Activated T-helper 17 cell treated with anti-CD3 and anti-CD28 coated beads, Interleukin-2, amount 50 U/mL, for 72 hours (primary cell): ENCODE results near the gene ZNF808. TPM values are rescaled to one million over a fixed set of nuclear protein-coding genes. Genes with fewer than 3 reads are reported as not detected.
"Not testable (repeated sequence)": the region's sequence is repeated elsewhere in the genome, so short reads cannot be mapped to it uniquely, and the experiment has no call there.

Experiments
- ATAC-seq: fragments of 150-1000 bp; cut with Tn5 transposase; replicated peaks from 2 replicates; pipeline ENCODE4 v1.10.0; 2021; ENCODE audit warnings: mild to moderate bottlenecking, moderate library complexity
- H3K27ac Mint-ChIP-seq: one replicate; pipeline ENCODE4 v1.8.0; 2022; ENCODE audit warnings: mixed read lengths
- H3K27me3 Mint-ChIP-seq: one replicate; pipeline ENCODE4 v1.8.0; 2022; ENCODE audit warnings: mixed read lengths
- H3K36me3 Mint-ChIP-seq: one replicate; pipeline ENCODE4 v1.8.0; 2022; ENCODE audit warnings: low read depth, mild to moderate bottlenecking, mixed read lengths
- H3K4me1 Mint-ChIP-seq: one replicate; pipeline ENCODE4 v1.8.0; 2022; ENCODE audit warnings: mixed read lengths
- H3K4me3 Mint-ChIP-seq: one replicate; pipeline ENCODE4 v1.8.0; 2022; ENCODE audit warnings: mild to moderate bottlenecking, mixed read lengths
- H3K9me3 Mint-ChIP-seq: one replicate; pipeline ENCODE4 v1.8.0; 2022; ENCODE audit warnings: mixed read lengths
- total RNA-seq, 2 donors: library from RNA; stranded (reverse); gene quantifications; one replicate each; pipeline ENCODE4 v1.2.3, GENCODE V29; 2022

The ZNF808 gene
- total RNA-seq, 2 donors from 2014 or later: 20.5 to 45.0 TPM

GRCh38 chr19:52557231-52557995, 29.9 kb downstream of the ZNF808 start:
- H3K4me1 Mint-ChIP-seq: no peaks in the 10 kb centered on the region
- H3K27ac Mint-ChIP-seq: no peak overlapping the region
- no peak for ATAC-seq
- H3K4me3 Mint-ChIP-seq: no peak overlapping the region
- H3K36me3 Mint-ChIP-seq: peaks cover 90% of the 10 kb centered on the region
- H3K9me3 Mint-ChIP-seq: peaks cover 27% of the 10 kb centered on the region
- H3K27me3 Mint-ChIP-seq: no peaks in the 10 kb centered on the region

- ATAC-seq, H3K4me3 Mint-ChIP-seq, H3K4me1 Mint-ChIP-seq, H3K27me3 Mint-ChIP-seq, H3K27ac Mint-ChIP-seq: not testable (repeated sequence)
- H3K9me3 Mint-ChIP-seq: peaks cover 29% of the 10 kb centered on the region
- H3K36me3 Mint-ChIP-seq: peaks cover 89% of the 10 kb centered on the region
These were observed 31.4 kb downstream of the ZNF808 start for GRCh38 chr19:52558732-52559445.

GRCh38 chr19:52561611-52562010, 34.1 kb downstream of the ZNF808 start:
- H3K4me3 Mint-ChIP-seq, H3K4me1 Mint-ChIP-seq, ATAC-seq, H3K27ac Mint-ChIP-seq, H3K27me3 Mint-ChIP-seq: not testable (repeated sequence)
- Mint-ChIP-seq H3K36me3 (peaks cover 79% of the 10 kb centered on the region), H3K9me3 (peaks cover 20% of the 10 kb centered on the region)

- peaks cover 6% of the 10 kb centered on the region for H3K4me1 Mint-ChIP-seq
- no peak for ATAC-seq
- H3K27ac Mint-ChIP-seq: no peak overlapping the region
- peaks cover 15% of the 10 kb centered on the region for H3K9me3 Mint-ChIP-seq
- peaks cover 47% of the 10 kb centered on the region for H3K36me3 Mint-ChIP-seq
- no peak overlapping the region for H3K4me3 Mint-ChIP-seq
- H3K27me3 Mint-ChIP-seq: no peaks in the 10 kb centered on the region
These were observed 38.7 kb downstream of the ZNF808 start for GRCh38 chr19:52566121-52566520.

- no peaks in the 10 kb centered on the region for H3K27me3 Mint-ChIP-seq
- H3K4me3 Mint-ChIP-seq: no peak overlapping the region
- ATAC-seq: no peak
- no peak overlapping the region for H3K27ac Mint-ChIP-seq
- peaks cover 11% of the 10 kb centered on the region for H3K4me1 Mint-ChIP-seq
- H3K36me3 Mint-ChIP-seq: peaks cover 47% of the 10 kb centered on the region
- H3K9me3 Mint-ChIP-seq: peaks cover 15% of the 10 kb centered on the region
These were observed 39.1 kb downstream of the ZNF808 start for GRCh38 chr19:52566588-52566987.

- Mint-ChIP-seq H3K9me3 (peaks cover 14% of the 10 kb centered on the region), H3K36me3 (peaks cover 51% of the 10 kb centered on the region), H3K27me3 (no peaks in the 10 kb centered on the region), H3K4me3 (no peak overlapping the region), H3K4me1 (peaks cover 17% of the 10 kb centered on the region), H3K27ac (no peak overlapping the region)
- ATAC-seq: no peak
These were observed 40.5 kb downstream of the ZNF808 start for GRCh38 chr19:52567921-52568320.

GRCh38 chr19:52569638-52569999, 42.2 kb downstream of the ZNF808 start:
- Mint-ChIP-seq H3K4me3 (peak overlapping the region; percentile 92), H3K4me1 (peaks cover 19% of the 10 kb centered on the region), H3K36me3 (peaks cover 56% of the 10 kb centered on the region)
- not testable (repeated sequence) for H3K27me3 Mint-ChIP-seq, H3K27ac Mint-ChIP-seq, H3K9me3 Mint-ChIP-seq
- ATAC-seq: peak; percentile 16

GRCh38 chr19:52570000-52570861, 42.8 kb downstream of the ZNF808 start, which contains the start of gene ZNF701:
Gene ZNF701 (plus strand): TSS chr19:52570287. CDS start chr19:52574148, 3,861 bp downstream.
- H3K4me3 Mint-ChIP-seq: peak within 1 kb of the TSS; percentile 92
- H3K9me3 Mint-ChIP-seq: peaks cover 7% of the 10 kb centered on the region
- peak; percentile 99 for ATAC-seq
- H3K27ac Mint-ChIP-seq: peak within 1 kb of the TSS; percentile 94
- H3K27me3 Mint-ChIP-seq: no peaks in the 10 kb centered on the region
- peaks cover 60% of the 10 kb centered on the region for H3K36me3 Mint-ChIP-seq
- H3K4me1 Mint-ChIP-seq: peaks cover 19% of the 10 kb centered on the region

GRCh38 chr19:52584736-52585440, 57.4 kb downstream of the ZNF808 start:
- Mint-ChIP-seq H3K27me3 (no peaks in the 10 kb centered on the region), H3K27ac (no peak overlapping the region), H3K9me3 (peaks cover 15% of the 10 kb centered on the region), H3K36me3 (peaks cover 75% of the 10 kb centered on the region), H3K4me1 (no peaks in the 10 kb centered on the region), H3K4me3 (no peak overlapping the region)
- ATAC-seq: no peak

- H3K27me3 Mint-ChIP-seq: no peaks in the 10 kb centered on the region
- ATAC-seq: no peak
- peaks cover 15% of the 10 kb centered on the region for H3K9me3 Mint-ChIP-seq
- H3K4me3 Mint-ChIP-seq: no peak overlapping the region
- peaks cover 73% of the 10 kb centered on the region for H3K36me3 Mint-ChIP-seq
- no peaks in the 10 kb centered on the region for H3K4me1 Mint-ChIP-seq
- no peak overlapping the region for H3K27ac Mint-ChIP-seq
These were observed 58.1 kb downstream of the ZNF808 start for GRCh38 chr19:52585604-52586003.

- no peaks in the 10 kb centered on the region for H3K27me3 Mint-ChIP-seq
- H3K4me1 Mint-ChIP-seq: no peaks in the 10 kb centered on the region
- peaks cover 3% of the 10 kb centered on the region for H3K9me3 Mint-ChIP-seq
- H3K4me3 Mint-ChIP-seq: no peak overlapping the region
- H3K36me3 Mint-ChIP-seq: peaks cover 74% of the 10 kb centered on the region
- H3K27ac Mint-ChIP-seq: no peak overlapping the region
- ATAC-seq: no peak
These were observed 63.3 kb downstream of the ZNF808 start for GRCh38 chr19:52590728-52591127.

- Mint-ChIP-seq H3K36me3 (peaks cover 86% of the 10 kb centered on the region), H3K9me3 (peaks cover 18% of the 10 kb centered on the region)
These were observed 64.8 kb downstream of the ZNF808 start for GRCh38 chr19:52592301-52592700.

GRCh38 chr19:52593441-52593840, 66.0 kb downstream of the ZNF808 start:
- ATAC-seq, H3K4me1 Mint-ChIP-seq, H3K27ac Mint-ChIP-seq, H3K27me3 Mint-ChIP-seq, H3K4me3 Mint-ChIP-seq: not testable (repeated sequence)
- peaks cover 22% of the 10 kb centered on the region for H3K9me3 Mint-ChIP-seq
- peaks cover 79% of the 10 kb centered on the region for H3K36me3 Mint-ChIP-seq

More at GRCh38 chr19:52592301-52592700, 64.8 kb downstream of the ZNF808 start:
- Mint-ChIP-seq H3K4me1 (peaks cover 4% of the 10 kb centered on the region), H3K4me3 (no peak overlapping the region), H3K27me3 (no peaks in the 10 kb centered on the region), H3K27ac (no peak overlapping the region)
- ATAC-seq: peak; percentile 42

GRCh38 chr19:52599241-52599640, 71.8 kb downstream of the ZNF808 start:
- peaks cover 16% of the 10 kb centered on the region for H3K4me1 Mint-ChIP-seq
- no peak overlapping the region for H3K27ac Mint-ChIP-seq
- no peaks in the 10 kb centered on the region for H3K27me3 Mint-ChIP-seq
- ATAC-seq: no peak
- no peak overlapping the region for H3K4me3 Mint-ChIP-seq
- H3K36me3 Mint-ChIP-seq: peaks cover 33% of the 10 kb centered on the region
- H3K9me3 Mint-ChIP-seq: peaks cover 22% of the 10 kb centered on the region
